Neutrophil (primary cell): Measurements from ENCODE around the gene CARD19.

Experiments
- H3K27ac ChIP-seq: fragments of 200-600 bp; sonication (generic); 2 replicates; pipeline ENCODE4 v1.5.1; 2016; ENCODE audit warnings: mild to moderate bottlenecking, moderate library complexity
- H3K27me3 ChIP-seq: fragments of 200-600 bp; sonication (generic); 2 replicates; pipeline ENCODE4 v1.6.0; 2016; ENCODE audit warnings: mild to moderate bottlenecking
- H3K36me3 ChIP-seq: fragments of 200-600 bp; sonication (generic); 2 replicates; pipeline ENCODE4 v1.5.1; 2017
- H3K4me1 ChIP-seq, 2 experiments: fragments of 200-600 bp in 1 of 2; sonication (generic) in 1 of 2; 1 replicate in 1 of 2; 2 replicates in 1 of 2; pipeline versions ENCODE4 v1.5.1 to v1.6.1; 2013 to 2016; ENCODE audit warnings: low read depth in 1 of 2, low read length in 1 of 2, mild to moderate bottlenecking in 1 of 2, moderate library complexity in 1 of 2; ENCODE audit not compliant: control insufficient read depth in 1 of 2, insufficient read depth in 1 of 2
- H3K4me3 ChIP-seq, 2 experiments: fragments of 200-600 bp in 1 of 2; sonication (generic) in 1 of 2; 1 replicate in 1 of 2; 2 replicates in 1 of 2; pipeline ENCODE4 v1.5.1; 2013 to 2016; ENCODE audit warnings: low read depth in 1 of 2, low read length in 1 of 2, mild to moderate bottlenecking in 1 of 2, moderate library complexity in 1 of 2
- H3K9me3 ChIP-seq: fragments of 200-600 bp; sonication (generic); 2 replicates; pipeline ENCODE4 v1.5.1; 2016
- CTCF ChIP-seq: fragments of 200-600 bp; sonication (generic); IDR thresholded peaks from 2 replicates; pipeline ENCODE4 v1.5.1; 2016; ENCODE audit warnings: antibody characterized with exemption

The CARD19 gene

GRCh38 chr9:93118863-93119702, 23.1 kb downstream of the CARD19 start:
- Histone ChIP-seq H3K4me3 (peak overlapping the region; percentile 32), H3K36me3 (peaks cover 36% of the 10 kb centered on the region)

GRCh38 chr9:93119703-93119952, 23.6 kb downstream of the CARD19 start:
- no peaks in the 10 kb centered on the region for H3K9me3 ChIP-seq
- no peak for TF ChIP-seq CTCF
- peaks cover 82 to 94% of the 10 kb centered on the region in 2 experiments for H3K4me1 ChIP-seq
- H3K27ac ChIP-seq: peak overlapping the region; percentile 100
- peaks cover 42% of the 10 kb centered on the region for H3K36me3 ChIP-seq
- peak overlapping the region; percentile 32 for H3K4me3 ChIP-seq
- no peaks in the 10 kb centered on the region for H3K27me3 ChIP-seq

More at GRCh38 chr9:93118863-93119702, 23.1 kb downstream of the CARD19 start:
- peak overlapping the region; percentile 100 for H3K27ac ChIP-seq
- no peaks in the 10 kb centered on the region for H3K27me3 ChIP-seq
- TF ChIP-seq CTCF: no peak
- no peaks in the 10 kb centered on the region for H3K9me3 ChIP-seq
- H3K4me1 ChIP-seq: peaks cover 87 to 100% of the 10 kb centered on the region in 2 experiments

GRCh38 chr9:93119953-93120845, 24.2 kb downstream of the CARD19 start:
- Histone ChIP-seq H3K4me1 (peaks cover 76 to 89% of the 10 kb centered on the region in 2 experiments), H3K27me3 (no peaks in the 10 kb centered on the region), H3K4me3 (peak overlapping the region; percentile 32 to 54), H3K27ac (peak overlapping the region; percentile 100), H3K36me3 (peaks cover 47% of the 10 kb centered on the region), H3K9me3 (no peaks in the 10 kb centered on the region)
- TF ChIP-seq CTCF: peak; percentile 79

- peak overlapping the region; percentile 100 for H3K27ac ChIP-seq
These were observed 24.9 kb downstream of the CARD19 start for GRCh38 chr9:93120846-93121315.

More at GRCh38 chr9:93120846-93121315, 24.9 kb downstream of the CARD19 start:
- H3K4me1 ChIP-seq: peaks cover 78 to 89% of the 10 kb centered on the region in 2 experiments
- H3K9me3 ChIP-seq: no peaks in the 10 kb centered on the region
- H3K27me3 ChIP-seq: no peaks in the 10 kb centered on the region
- H3K36me3 ChIP-seq: peaks cover 54% of the 10 kb centered on the region
- TF ChIP-seq CTCF: no peak
- peak overlapping the region; percentile 32 to 54 for H3K4me3 ChIP-seq
